Endothelial cell of umbilical vein (primary cell): ENCODE data around the gene BMP8B. TPM values are rescaled to one million over a fixed set of nuclear protein-coding genes. Genes with fewer than 3 reads are reported as not detected.

Source experiments
- BruUV-seq: library from RNA; stranded (reverse); fragments of 400-500 nt; replicated peaks from 2 replicates; lab custom pipeline; 2021; lab: Mats Ljungman, UMichigan
- CTCF ChIA-PET: fragments of 300-600, 350-600 bp; sonication (Branson Sonifier 250); formaldehyde crosslinking; loops from one replicate; lab custom pipeline; 2021; ENCODE audit warnings: antibody characterized with exemption, inconsistent platforms; lab: Charles Lee
- POLR2A ChIA-PET: fragments of 300-600, 350-600 bp; sonication (Branson Sonifier 250); formaldehyde crosslinking; loops from one replicate; lab custom pipeline; 2021; ENCODE audit warnings: antibody characterized with exemption, inconsistent platforms; lab: Charles Lee
- DNase-seq: peaks from one replicate; pipeline ENCODE4 v3.0.0-alpha.2; 2011; ENCODE audit warnings: low read depth, low spot score
- FAIRE-seq: peaks from 2 replicates; lab custom pipeline; 2011; peaks lifted over from hg19 to GRCh38; lab: Jason Lieb, UNC
- H2AFZ ChIP-seq: 2 replicates; pipeline ENCODE4 v1.6.0; 2012; ENCODE audit warnings: low read depth, low read length, control low read depth, inconsistent platforms
- H3K27ac ChIP-seq: 2 replicates; pipeline ENCODE4 v1.5.1; 2011; ENCODE audit warnings: low read depth, mild to moderate bottlenecking, control low read depth, low read length, moderate library complexity; ENCODE audit not compliant: insufficient read depth
- H3K27me3 ChIP-seq, 2 experiments: 2 replicates each; pipeline versions ENCODE4 v1.6.0 to v1.6.1; 2011; ENCODE audit warnings: low read length in 2 of 2, mixed read lengths in 1 of 2; ENCODE audit not compliant: control insufficient read depth in 2 of 2, insufficient read depth in 2 of 2
- H3K36me3 ChIP-seq, 2 experiments: 2 replicates in 1 of 2; 3 replicates in 1 of 2; pipeline ENCODE4 v1.5.1; 2011; ENCODE audit warnings: low read length in 2 of 2, mild to moderate bottlenecking in 1 of 2, moderate library complexity in 1 of 2; ENCODE audit not compliant: control insufficient read depth in 2 of 2, insufficient read depth in 2 of 2; ENCODE audit errors: extremely low read depth in 1 of 2
- H3K4me1 ChIP-seq: 3 replicates; pipeline ENCODE4 v1.5.1; 2011; ENCODE audit warnings: mild to moderate bottlenecking, low read length; ENCODE audit not compliant: control insufficient read depth, insufficient read depth; ENCODE audit errors: extremely low read depth
- H3K4me2 ChIP-seq: 2 replicates; pipeline ENCODE4 v1.6.1; 2011; ENCODE audit warnings: low read length, control low read depth, mixed read lengths; ENCODE audit not compliant: insufficient read depth
- H3K4me3 ChIP-seq, 3 experiments: fragments of 200-600 bp in 1 of 3; sonication (generic), shearing (Covaris generic) in 1 of 3; replicated peaks in 1 of 3; 2 replicates each; pipeline ENCODE4 v1.5.1; 2011 to 2016; ENCODE audit warnings: control low read depth in 3 of 3, low read length in 3 of 3, mild to moderate bottlenecking in 2 of 3, inconsistent platforms in 1 of 3, low read depth in 1 of 3, moderate library complexity in 1 of 3; ENCODE audit not compliant: insufficient read depth in 1 of 3
- H3K79me2 ChIP-seq: 2 replicates; pipeline ENCODE4 v1.6.0; 2012; ENCODE audit warnings: low read length, inconsistent platforms; ENCODE audit not compliant: control insufficient read depth, insufficient read depth
- H3K9ac ChIP-seq: replicated peaks from 2 replicates; pipeline ENCODE3; 2011; ENCODE audit warnings: low read length, control low read depth; ENCODE audit not compliant: insufficient read depth; ENCODE audit errors: extremely low read depth
- H3K9me1 ChIP-seq: replicated peaks from 3 replicates; pipeline ENCODE4 v1.6.0; 2011; ENCODE audit warnings: mild to moderate bottlenecking, low read length; ENCODE audit not compliant: control insufficient read depth, insufficient read depth; ENCODE audit errors: extremely low read depth
- H3K9me3 ChIP-seq: replicated peaks from 2 replicates; pipeline ENCODE4 v1.5.1; 2012; ENCODE audit warnings: low read length, inconsistent platforms; ENCODE audit not compliant: control insufficient read depth, insufficient read depth
- H4K20me1 ChIP-seq: replicated peaks from 2 replicates; pipeline ENCODE3; 2011; ENCODE audit warnings: mild to moderate bottlenecking, low read length; ENCODE audit not compliant: control insufficient read depth, insufficient read depth; ENCODE audit errors: extremely low read depth
- CTCF ChIP-seq, 2 donors: IDR thresholded peaks; 1 replicate in 1 of 2; 2 replicates in 1 of 2; pipeline ENCODE4 v1.5.1; 2011; ENCODE audit warnings: low read length in 2 of 2, mild to moderate bottlenecking in 2 of 2, moderate library complexity in 2 of 2, control low read depth in 1 of 2, inconsistent platforms in 1 of 2, low read depth in 1 of 2; ENCODE audit not compliant: insufficient read depth in 1 of 2; ENCODE audit errors: extremely low read depth in 1 of 2
- EZH2 ChIP-seq: IDR thresholded peaks from 2 replicates; pipeline ENCODE4 v1.6.1; 2012; ENCODE audit warnings: borderline replicate concordance, low read depth, mild to moderate bottlenecking, moderate library complexity, low read length, inconsistent platforms; ENCODE audit not compliant: severe bottlenecking
- FOS ChIP-seq: IDR thresholded peaks from 2 replicates; pipeline ENCODE4 v1.6.1; 2011; ENCODE audit warnings: mild to moderate bottlenecking, low read length, moderate library complexity, borderline replicate concordance; ENCODE audit not compliant: insufficient read depth
- JUN ChIP-seq: IDR thresholded peaks from 2 replicates; pipeline ENCODE4 v1.6.1; 2011; ENCODE audit warnings: borderline replicate concordance, low read depth; ENCODE audit not compliant: insufficient read length, insufficient read depth
- MAX ChIP-seq: IDR thresholded peaks from 2 replicates; pipeline ENCODE4 v1.6.1; 2011; ENCODE audit not compliant: insufficient read depth, insufficient read length
- MYC ChIP-seq: IDR thresholded peaks from one replicate; pipeline ENCODE4 v1.6.1; 2011; ENCODE audit warnings: mild to moderate bottlenecking, low read depth, low read length
- POLR2A ChIP-seq: IDR thresholded peaks from 2 replicates; pipeline ENCODE4 v1.6.1; 2012; ENCODE audit warnings: low read depth, mild to moderate bottlenecking, control low read depth, low read length
- POLR2AphosphoS5 ChIP-seq: IDR thresholded peaks from 2 replicates; pipeline ENCODE4 v1.6.1; 2012; ENCODE audit warnings: low read depth, mild to moderate bottlenecking, control low read depth, low read length, moderate library complexity; ENCODE audit not compliant: insufficient read depth
- dilution Hi-C: fragments of 300-500 bp; cut with MboI; formaldehyde crosslinking; loops from one replicate; pipeline ENCODE4 v1.15.0; 2019; ENCODE audit warnings: low sequenced_read_pairs; ENCODE audit not compliant: extremely low pct_ligation_motif_present
- intact Hi-C: fragments of 100-400 bp; cut with micrococcal nuclease; formaldehyde crosslinking; loops from one replicate; pipeline ENCODE4 v1.10.0; 2022
- polyA plus RNA-seq, 4 experiments: library from polyadenylated mRNA; depleted of rRNA in 3 of 4; stranded (reverse) in 3 of 4; unstranded in 1 of 4; fragments of >200 nt; gene quantifications; 2 replicates each; pipeline versions ENCODE4 v1.2.1 to v1.2.3, GENCODE V29; 2011 to 2012; ENCODE audit warnings: missing spikeins in 1 of 4
- total RNA-seq: library from RNA; stranded (reverse); gene quantifications from 2 replicates; pipeline ENCODE4 v1.2.3, GENCODE V29; 2021

The BMP8B gene
- total and polyA plus RNA-seq, 2 donors (not counting 3 experiments of a cell fraction or from before 2014, with no cell fraction given), result 0.07 TPM; not detected in 1

- Histone ChIP-seq H3K27me3 (peaks cover 0 to 3% of the 10 kb centered on the region in 2 experiments), H4K20me1 (no peaks in the 10 kb centered on the region), H3K4me3 (no peak overlapping the region), H3K9ac (no peak overlapping the region), H2AFZ (no peak overlapping the region), H3K4me1 (no peaks in the 10 kb centered on the region), H3K27ac (no peak overlapping the region), H3K36me3 (no peaks in the 10 kb centered on the region), H3K79me2 (no peaks in the 10 kb centered on the region), H3K4me2 (no peak overlapping the region), H3K9me3 (no peaks in the 10 kb centered on the region), H3K9me1 (no peaks in the 10 kb centered on the region)
- CTCF ChIA-PET, result interaction anchor here (0.9 kb wide), 1 partner anchor 138 kb away, joined by 3 read pairs; no protein-coding TSS in a partner anchor
- TF ChIP-seq POLR2AphosphoS5 (no peak), MYC (no peak), POLR2A (no peak), EZH2 (no peak), MAX (no peak), CTCF (IDR thresholded peaks at IDR 0.05; ENCODE audit: extremely low read depth in 1 of 2, insufficient read depth in 1 of 2, low read depth in 1 of 2, low read length in 2 of 2) (no peak), FOS (no peak), JUN (no peak)
- no TSS peak for BruUV-seq
- POLR2A ChIA-PET, result no interaction called here
- no peak for DNase-seq
- no peak for FAIRE-seq
- dilution Hi-C loops (no loop called here), intact Hi-C loops (no loop called here)
Measured at GRCh38 chr1:39779821-39780220, 8.8 kb downstream of the BMP8B start.
